NCI-H226 (cell line): ENCODE data around the gene HRH3.

Experiments used
- DNase-seq: peaks from one replicate; pipeline ENCODE4 v3.0.0-alpha.2; 2015

Gene HRH3

DNA sequence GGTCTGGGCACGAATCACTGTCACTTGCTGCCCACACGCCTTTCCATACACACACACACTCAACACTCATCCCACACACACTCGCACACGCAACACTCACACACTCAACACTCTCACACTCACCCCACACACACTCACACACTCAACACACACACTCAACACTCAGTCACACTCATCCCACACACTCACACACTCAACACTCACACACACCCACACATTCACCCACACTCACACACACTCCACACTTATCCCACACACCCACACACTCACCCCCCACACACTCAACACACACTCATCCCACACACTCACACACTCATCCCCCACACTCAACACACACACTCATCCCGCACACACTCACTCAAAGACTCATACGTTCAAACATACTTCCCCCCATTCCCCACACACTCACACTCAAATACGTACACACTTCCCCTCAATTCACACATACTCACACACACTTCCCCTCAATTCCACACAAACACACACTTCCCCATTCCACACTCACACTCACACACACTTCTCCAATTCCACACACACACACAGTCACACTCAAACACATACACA is 9.0 kb upstream of the HRH3 start:
- DNase-seq = no peak

DNA sequence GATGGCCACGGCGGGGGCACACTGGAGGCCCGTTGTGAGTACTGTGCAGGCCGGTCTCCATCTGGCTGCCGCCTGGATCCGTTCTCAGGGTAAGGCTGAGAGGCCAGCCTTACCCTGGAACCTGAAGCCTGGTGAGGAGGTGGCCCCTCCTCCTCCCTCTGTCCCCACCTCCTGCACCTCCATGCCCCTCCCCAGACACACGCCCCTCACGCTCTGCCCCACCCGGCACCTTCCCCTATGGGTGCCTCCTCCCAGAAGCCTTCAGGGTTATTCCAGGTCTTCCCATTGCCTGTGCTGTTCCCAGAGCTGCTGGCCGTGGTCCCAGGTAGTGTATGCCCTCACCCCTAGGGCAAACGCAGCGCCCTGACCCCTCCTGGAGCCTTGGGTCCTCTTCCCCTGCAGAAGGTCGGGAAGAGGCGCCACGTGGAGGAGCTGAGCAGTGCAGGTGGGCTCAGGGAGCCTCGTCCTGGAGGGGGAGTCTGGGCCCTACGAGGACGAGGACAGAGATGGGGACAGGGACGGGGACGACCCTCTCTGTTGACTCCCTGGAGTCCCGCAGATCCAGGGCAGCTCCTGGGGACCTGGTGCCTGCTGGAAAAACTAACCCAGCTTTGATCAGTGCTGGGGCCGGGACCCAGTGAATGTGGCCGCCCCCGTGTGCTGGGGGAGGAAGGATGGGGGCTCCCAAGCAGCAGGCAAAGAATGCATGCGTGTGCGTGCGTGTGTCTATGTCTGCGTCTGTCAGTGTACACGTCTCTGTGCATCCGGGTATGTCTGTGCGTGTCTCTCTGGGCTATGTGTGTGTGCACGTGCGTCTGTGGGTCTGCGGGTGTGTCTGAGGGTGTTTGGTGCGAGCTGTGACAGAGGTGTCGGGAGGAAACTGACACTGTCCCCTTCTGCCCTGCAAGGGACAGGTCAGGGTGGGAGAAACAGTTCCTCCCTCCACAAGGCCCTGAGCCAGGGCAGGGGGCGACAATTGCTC is 8.2 kb upstream of the HRH3 start:
- no peak for DNase-seq

DNA sequence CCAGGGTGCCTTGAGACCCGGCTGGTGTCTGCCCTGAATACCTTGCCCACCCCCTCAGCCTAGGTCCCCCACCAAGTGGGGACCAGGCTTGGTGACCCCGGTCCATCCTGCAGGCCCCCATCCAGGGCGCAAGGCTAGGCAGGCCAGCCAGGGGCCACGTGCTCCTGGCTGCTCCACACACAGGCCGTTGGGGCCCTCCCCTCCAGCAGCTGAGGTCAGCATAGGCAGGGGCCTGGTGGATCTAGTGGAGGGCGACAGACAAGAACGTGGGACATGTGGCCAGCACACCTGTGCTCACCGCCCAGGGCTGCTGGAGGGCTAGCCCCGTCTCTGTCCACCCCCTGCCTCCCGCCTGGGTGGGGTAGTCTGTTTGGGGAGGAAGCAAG is 7.5 kb upstream of the HRH3 start:
- DNase-seq = no peak

DNA sequence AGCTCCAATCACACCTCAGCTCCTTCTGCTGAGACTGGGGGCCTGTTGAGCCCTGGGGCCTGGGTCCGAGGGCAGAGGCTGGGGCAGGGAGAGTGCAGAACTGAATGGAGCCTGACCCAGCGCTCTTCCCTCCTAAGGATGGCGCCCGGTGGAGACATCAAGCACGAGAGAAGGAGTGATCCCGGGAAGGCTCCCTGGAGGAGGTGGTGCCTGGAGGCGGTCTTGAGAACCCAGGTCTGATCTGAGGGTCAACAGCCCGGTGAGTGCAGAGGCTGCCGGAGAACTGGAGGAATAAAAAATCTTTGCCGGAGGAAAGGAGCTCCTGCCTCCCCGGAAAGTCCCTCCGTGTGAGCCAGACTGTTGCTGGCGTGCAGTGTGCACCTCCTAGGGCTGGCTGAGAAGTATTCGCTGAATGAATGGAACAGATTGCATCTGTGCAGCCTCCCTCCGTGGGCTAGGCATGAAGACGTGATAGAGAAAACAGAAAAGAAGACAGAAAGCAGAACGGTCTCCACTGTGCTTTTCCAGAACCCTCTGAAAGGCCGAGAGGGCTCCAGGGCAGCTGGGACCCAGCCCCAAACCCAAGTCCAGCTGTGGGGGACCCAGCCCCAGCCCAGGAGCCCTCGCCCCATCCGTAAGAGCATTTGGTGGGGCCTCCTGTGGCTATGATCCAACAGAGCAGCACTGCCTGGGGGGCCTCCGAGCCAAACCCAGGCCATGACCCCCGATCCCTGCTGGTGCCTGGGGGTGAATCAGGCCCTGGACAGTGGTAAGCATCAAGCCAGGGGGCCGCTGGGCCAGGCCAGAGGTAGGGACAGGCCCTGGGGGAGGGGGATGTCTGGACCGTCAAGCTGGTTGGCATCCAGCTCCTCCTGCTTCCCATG is 6.9 kb upstream of the HRH3 start:
- no peak for DNase-seq

DNA sequence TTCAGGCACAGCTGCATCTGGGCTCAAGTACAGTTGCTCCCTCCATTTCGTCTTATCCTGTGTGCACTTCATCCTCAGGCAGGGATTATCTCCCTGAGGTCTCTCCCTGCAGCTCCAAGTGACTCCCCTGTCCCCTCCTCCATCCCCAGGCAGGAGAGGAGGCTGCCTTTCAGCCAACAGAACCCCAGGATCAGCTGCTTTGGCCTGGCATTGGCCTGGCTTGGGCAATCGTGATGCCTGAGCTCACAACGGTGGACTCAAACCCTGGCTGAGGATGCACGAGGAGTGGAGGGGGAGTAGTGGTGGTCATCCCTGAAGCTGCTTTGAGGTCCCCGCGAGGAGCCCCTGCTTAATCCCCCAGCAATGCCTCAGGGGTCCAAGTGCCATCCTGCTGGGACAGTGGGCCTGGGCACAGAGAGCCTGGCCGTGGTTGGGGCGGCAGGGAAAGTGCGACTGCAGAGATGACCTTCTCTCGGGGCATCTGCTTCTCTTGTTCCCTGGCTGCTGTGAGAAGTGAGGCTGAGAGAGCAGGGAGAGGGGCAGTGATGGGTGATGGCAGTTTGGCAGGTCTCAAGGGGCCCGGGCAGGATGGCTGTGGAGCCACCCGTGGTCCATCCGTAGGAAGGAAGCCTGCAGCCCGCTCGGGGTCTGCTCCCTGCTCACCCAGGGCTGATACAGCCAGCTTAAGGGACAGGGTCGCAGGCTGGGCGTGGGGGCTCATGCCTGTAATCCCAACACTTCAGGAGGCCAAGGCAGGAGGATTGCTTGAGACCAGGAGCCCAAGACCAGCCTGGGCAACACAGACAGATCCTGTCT is 6.0 kb upstream of the HRH3 start:
- DNase-seq = no peak

DNA sequence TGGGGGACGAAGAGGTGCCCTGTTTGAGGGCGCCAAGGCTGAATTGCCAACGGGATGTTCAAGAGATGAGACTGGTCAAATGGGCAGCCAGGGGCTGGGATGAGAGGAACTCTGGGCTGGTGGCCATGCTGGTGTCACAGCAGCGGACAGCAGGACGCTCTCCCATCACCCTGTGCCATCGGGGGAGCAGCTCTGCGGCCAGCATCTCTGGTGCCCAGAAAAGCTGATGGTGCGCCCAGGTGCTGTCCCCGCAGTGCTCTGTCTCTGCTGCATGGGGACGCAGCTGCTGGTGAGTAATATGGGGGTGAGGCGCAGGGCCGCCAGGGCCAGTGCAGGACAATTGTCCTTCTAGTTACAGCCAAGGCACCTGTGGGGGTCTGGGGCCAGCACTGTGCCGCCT is 4.9 kb upstream of the HRH3 start:
- no peak for DNase-seq

DNA sequence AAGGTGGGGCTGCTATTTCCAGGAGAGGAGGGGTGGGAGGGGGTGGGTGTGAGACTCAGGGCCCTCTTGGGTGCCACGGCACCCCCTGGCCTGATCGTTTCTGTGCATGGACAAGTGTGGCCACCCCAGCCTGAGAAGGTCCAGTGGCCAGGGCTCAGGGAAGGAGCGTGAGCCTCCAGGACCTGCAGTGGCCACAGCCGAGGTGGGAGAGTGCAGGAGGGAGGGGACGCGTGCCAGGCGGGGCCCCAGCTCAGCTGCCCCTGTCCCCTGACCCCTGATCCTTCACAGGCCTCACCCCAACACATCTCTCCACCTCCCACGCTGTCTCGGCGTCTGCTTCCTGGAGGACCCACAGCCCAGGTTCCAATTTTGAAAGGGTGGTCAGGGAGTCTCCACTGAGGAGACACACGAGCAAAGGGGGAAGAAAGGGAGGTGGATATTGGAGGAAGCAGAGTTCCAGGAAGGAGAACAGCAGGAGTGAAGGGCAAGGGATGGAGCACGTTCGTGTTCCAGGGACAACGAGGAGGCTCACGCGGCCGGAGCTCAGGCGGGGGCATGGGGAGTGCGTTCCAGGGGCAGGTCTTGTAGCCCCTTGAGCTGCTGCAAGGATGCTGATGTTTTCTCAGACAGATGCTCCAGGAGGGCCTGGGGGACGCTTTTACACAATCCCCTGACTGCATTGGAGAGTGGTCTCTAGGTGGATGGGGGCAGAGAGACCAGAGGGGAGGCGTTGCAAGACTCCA is 4.2 kb upstream of the HRH3 start:
- no peak for DNase-seq

DNA sequence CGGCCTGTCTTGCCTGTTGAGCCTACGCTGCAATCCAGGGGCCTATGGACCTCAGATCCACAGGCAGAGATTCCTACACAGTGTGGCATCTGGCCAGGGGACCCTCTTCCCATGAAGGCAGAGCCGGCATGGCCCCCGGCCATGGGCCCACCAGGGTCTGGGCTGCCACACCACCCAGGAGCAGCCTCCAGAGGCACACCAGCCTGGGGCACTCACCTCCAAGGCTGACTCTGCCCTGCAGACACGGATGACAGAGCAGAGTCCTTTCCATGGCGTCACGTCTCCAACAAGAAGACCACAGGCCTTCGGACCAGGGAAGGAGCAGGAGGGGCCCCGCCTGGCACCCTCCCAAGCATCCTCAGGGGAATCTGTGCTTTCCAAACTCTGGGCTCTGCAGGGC is 3.5 kb upstream of the HRH3 start:
- no peak for DNase-seq

DNA sequence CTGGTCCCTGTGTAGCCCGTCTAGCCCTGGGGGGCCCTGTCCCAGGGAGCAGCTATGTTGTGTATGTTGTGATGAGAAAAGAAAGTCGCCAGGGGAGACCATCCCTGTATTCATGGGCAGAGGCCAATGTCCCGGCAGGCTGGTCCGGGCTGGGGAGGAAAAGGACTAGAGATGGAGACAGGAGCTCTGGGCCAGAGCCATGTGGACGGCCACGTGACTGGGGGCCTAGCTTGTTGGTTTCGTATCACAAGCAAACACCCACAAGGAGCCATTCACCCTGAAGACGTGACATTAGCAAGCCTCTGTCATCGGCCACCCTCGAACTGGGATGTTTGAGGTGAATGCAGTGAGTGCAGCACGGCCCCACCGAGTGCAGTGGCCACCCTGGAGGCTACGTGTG is 2.9 kb upstream of the HRH3 start:
- no peak for DNase-seq

DNA sequence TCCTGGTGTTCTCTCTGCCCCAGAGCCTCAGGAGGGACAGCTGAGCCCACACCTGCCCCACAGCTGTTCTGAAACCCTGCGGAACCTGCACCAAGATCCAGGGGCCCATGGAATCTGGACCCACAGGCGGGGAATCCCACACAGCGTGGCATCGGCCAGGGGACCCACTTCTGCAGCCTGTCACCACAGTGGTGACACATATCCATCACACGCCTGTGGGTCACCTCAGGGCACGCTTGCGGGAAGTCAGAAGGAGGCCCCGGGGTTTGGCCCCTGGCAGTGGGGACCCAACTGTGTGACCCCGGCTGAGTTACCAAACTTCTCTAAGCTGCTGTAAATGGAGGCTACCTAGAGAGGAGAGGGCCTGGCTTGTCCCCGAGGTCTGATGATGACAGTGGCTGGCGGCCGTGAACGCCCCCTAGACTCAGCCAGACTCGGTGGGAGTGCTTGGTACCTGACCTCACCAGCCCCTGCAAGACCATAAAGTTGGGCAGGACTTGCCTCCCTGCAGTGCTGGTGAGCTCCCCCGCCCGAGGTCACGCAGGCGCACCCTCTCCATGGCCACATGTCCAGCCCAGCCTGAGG is 2.3 kb upstream of the HRH3 start:
- no peak for DNase-seq

DNA sequence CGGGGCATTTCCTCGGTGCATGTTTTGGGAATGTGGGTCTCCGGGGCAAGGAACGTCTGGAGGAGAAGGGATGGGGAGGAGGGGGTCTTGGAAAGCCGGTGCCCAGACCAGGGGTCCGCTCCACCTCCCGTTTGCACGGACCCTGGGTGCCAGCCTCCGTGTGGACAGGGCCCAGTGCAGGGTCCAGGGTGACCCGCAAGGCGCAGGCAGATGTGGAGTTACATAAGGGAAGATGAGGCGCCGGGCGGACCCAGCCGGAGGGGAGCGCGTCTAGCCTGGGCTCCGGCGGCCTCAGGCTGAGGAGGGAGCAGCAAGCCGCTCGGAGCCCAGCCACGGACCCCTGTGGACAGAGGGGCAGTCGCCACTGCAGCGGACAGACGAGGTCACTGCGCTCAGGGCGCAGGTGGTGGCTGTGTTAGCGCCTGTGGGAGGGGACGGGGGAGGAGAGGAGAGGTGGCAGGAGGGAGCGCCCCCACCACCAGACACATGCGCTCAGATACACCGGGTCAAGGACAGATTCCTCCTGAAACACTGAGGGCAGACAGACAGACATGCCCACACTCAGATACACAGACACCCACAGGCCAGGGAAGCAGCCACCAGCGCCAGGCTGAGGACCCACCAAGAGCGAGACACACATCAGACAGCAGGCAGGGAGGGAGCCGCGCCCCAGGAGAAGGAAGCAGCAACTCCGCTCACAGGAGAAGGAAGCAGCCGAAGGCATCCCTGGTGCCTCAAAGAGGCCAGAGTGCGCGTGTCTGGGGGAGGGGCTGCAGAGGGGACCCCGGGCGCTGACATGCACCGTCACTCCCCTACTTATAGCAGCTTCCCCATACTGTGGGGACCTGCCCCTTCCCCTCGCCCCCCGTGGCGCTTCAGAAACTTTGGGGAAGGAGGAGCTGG is 839 bp upstream of the HRH3 start:
- no peak for DNase-seq

DNA sequence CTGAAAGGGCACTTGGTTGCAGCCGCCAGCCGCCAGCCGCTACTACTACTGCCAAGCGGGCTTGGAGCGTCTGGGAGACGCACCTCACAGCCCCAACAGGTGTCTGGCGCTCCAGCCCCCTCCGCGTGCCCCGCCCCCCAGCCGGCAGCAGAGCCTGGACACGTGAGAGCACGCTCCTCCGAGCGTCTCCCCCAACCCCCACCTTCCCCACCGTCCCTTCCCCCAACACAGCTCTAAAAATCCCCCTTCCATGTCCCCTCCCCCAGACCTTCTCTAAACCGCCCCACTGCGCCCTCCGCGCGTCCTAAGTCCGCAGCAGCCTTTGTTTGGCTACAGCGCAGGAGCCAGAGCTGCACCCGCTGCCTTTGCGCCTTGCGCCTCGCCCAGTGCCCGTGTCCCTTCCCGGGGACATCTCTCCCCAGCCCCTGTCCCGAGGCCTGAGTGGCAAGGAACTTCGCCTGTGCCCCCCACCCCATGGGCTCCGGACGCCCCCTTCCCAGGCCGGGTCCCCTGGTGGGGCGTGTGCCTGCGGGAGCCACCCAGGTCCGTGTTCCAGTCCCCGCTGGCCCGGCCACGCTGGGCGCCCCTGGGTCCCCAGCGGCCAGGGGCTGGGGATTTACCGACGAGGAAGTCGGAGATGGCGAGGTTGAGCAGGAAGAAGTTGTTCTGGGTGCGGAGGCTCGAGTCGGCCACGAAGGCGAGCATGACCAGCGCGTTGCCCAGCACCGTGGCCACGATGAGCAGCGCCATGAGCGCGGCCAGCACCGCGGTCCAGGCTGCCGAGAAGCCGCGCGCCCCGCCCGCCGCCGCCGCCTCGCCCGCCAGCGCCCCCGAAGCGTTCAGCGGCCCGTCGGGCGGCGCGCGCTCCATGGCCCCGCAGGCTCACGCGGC is 732 bp downstream of the HRH3 start:
- no peak for DNase-seq

DNA sequence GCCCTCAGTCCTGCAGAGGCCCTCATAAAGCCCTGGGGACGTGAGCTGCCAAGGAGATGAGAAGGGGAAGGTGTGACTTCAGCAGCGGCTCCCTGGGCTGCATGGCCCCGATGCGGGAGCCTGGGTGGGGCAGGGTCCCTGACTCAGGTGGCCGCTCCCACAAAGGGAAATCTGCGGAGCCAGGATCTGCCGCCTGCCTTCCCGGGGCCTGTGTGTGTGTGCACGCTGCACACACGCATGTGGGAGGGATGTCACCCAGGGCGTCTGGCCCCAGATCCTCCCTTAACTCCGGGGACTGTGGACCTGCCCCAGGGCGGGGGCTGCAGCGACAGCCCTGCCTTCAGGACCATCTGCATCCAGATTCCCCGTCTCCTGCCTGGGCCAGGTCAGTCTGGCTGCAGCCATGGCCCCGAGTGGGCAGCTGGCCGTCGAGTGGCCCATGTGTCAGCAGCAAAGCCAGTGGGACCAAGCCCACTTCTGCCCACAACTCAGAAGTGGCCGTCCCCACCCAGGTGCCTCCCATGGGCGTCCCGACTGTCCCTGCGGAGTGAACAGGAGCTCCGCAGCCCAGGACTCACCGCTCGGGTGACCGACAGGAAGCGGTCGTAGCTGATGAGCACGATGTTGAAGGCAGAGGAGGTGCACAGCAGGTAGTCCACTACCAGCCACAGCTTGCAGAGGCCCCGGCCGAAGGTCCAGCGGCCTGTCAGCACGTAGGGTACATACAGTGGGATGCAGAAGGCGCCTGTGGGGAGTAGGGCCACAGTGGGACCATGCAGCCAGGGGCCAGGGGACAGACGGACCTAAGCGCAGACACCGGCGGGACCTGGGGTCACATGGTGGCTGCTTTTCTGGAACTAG is 1.9 kb downstream of the HRH3 start:
- no peak for DNase-seq

DNA sequence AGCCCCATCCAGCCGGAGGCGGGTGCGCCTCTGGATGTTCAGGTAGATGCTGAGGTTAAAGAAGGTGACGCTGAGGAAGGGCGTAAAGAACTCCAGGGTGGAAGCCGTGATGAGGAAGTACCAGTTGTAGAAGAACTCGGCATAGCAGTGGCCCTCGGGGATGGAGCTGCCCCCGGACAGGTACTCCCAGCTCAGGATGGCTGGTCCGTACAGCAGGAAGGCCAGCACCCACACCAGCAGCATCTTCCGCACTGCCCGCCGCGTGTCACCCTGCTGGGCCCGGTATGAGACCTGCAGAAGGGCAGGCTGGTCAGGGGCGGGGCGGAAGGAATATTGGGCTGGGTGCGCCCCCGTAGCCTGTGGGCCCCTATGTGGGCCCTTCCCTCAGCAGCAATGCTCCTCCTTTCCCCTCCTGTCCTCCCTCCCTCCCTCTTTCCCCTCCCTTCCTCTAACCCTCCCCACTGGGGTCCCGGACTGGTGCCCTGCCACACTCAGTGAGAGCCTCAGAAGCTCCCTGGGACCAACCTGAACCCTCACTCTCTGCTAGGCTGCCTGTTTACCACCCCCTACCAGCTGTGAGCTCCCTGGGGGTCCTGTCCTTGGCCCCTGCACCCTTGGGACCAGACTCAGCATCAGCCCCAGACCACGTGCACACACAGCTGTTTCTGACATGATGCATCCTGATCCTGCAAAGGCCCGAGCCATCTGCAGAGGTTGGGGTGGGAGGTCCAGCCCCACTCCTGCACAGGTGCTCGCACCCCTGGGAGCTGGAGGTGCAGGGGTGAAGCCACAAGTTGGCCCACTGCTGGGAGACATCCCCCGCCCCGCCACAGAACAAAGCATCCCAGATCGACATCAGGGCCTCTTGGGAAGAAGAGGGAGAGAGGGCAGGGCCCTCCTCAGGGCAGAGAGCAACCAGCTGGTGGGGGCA is 3.2 kb downstream of the HRH3 start:
- DNase-seq = no peak

DNA sequence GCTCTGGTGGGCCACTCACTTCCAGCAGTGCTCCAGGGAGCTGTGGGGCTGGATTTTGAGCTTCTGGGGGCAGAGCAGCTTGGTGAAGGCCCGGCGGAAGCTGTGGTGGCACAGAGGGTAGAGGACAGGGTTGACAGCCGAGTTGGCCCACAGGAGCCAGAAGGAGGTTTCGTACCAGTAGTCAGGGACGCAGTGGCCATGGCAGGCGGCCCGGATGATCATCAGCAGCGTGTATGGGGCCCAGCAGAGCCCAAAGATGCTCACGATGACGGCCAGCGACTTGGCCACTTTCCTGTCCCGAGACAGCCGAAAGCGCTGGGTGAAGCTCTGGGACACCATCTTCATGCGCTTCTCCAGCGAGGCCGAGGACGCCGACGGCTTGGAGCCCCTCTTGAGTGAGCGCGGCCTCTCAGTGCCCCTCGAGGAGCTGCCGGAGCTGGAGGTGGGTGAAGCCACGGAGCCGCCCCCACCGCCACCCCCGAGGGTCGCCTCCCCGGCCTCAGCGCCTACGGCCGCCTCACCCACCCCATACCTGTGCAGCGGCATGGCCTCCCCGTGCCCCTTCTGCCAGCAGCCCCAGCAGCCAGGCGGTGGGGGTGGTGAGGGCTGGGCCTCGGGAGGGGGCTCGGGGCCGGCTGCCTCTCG is 4.0 kb downstream of the HRH3 start:
- no peak for DNase-seq
